ENCODE results near the gene ABHD12B. TPM values are rescaled to one million over a fixed set of nuclear protein-coding genes. Genes with fewer than 3 reads are reported as not detected.

ABHD12B gene
- total RNA-seq, 2 experiments from 2014 or later = not detected

GRCh38 chr14:50924236-50924635 is 52.4 kb downstream of the ABHD12B start:
- H3K27me3 Mint-ChIP-seq = no peaks in the 10 kb centered on the region
- POLR2A ChIA-PET = no interaction called here
- no peak for ATAC-seq
- no peak overlapping the region for H3K4me3 Mint-ChIP-seq
- no peaks in the 10 kb centered on the region for H3K4me1 Mint-ChIP-seq
- CTCF ChIA-PET = no interaction called here
- intact Hi-C loops (cut with DNase I, micrococcal nuclease) = no loop called here
- H3K9me3 Mint-ChIP-seq (ENCODE audit: low read depth) = no peaks in the 10 kb centered on the region
- no peaks in the 10 kb centered on the region for H3K36me3 Mint-ChIP-seq (ENCODE audit: low read depth)
- no peak overlapping the region for H3K27ac Mint-ChIP-seq
- no peak for DNase-seq

- ATAC-seq (no peak), DNase-seq (no peak)
- Mint-ChIP-seq H3K27ac (no peak overlapping the region), H3K36me3 (ENCODE audit: low read depth) (no peaks in the 10 kb centered on the region), H3K4me1 (no peaks in the 10 kb centered on the region), H3K4me3 (no peak overlapping the region), H3K27me3 (no peaks in the 10 kb centered on the region), H3K9me3 (ENCODE audit: low read depth) (no peaks in the 10 kb centered on the region)
- ChIA-PET CTCF (interaction anchor here (1.1 kb wide), 1 partner anchor 10 kb away, joined by 3 read pairs; no protein-coding TSS in a partner anchor), POLR2A (interaction anchor here (0.6 kb wide), 1 partner anchor 737 kb away, joined by 4 read pairs; no protein-coding TSS in a partner anchor)
- intact Hi-C loops (cut with DNase I, micrococcal nuclease) = no loop called here
These were observed 53.0 kb downstream of the ABHD12B start for GRCh38 chr14:50924843-50925242.

- DNase-seq (no peak), ATAC-seq (no peak)
- no peaks in the 10 kb centered on the region for H3K9me3 Mint-ChIP-seq (ENCODE audit: low read depth)
- no peaks in the 10 kb centered on the region for H3K27me3 Mint-ChIP-seq
- CTCF ChIA-PET = no interaction called here
- no peaks in the 10 kb centered on the region for H3K36me3 Mint-ChIP-seq (ENCODE audit: low read depth)
- intact Hi-C loops (cut with DNase I, micrococcal nuclease) = no loop called here
- H3K27ac Mint-ChIP-seq = no peak overlapping the region
- H3K4me3 Mint-ChIP-seq = no peak overlapping the region
- no peaks in the 10 kb centered on the region for H3K4me1 Mint-ChIP-seq
- POLR2A ChIA-PET = no interaction called here
These were observed 55.1 kb downstream of the ABHD12B start for GRCh38 chr14:50926851-50927386.

GRCh38 chr14:50928002-50928635 is 56.3 kb downstream of the ABHD12B start:
- intact Hi-C loops (cut with DNase I, micrococcal nuclease) = no loop called here
- H3K27me3 Mint-ChIP-seq = no peaks in the 10 kb centered on the region
- no peak overlapping the region for H3K27ac Mint-ChIP-seq
- CTCF ChIA-PET = interaction anchor here (0.7 to 1.4 kb wide), 3 partner anchors 9 to 80 kb away, joined by 3 to 4 read pairs (median 3); no protein-coding TSS in a partner anchor
- no peak for DNase-seq
- H3K4me1 Mint-ChIP-seq = no peaks in the 10 kb centered on the region
- POLR2A ChIA-PET = no interaction called here
- H3K36me3 Mint-ChIP-seq (ENCODE audit: low read depth) = no peaks in the 10 kb centered on the region
- ATAC-seq = no peak
- no peaks in the 10 kb centered on the region for H3K9me3 Mint-ChIP-seq (ENCODE audit: low read depth)
- H3K4me3 Mint-ChIP-seq = no peak overlapping the region

DNA sequence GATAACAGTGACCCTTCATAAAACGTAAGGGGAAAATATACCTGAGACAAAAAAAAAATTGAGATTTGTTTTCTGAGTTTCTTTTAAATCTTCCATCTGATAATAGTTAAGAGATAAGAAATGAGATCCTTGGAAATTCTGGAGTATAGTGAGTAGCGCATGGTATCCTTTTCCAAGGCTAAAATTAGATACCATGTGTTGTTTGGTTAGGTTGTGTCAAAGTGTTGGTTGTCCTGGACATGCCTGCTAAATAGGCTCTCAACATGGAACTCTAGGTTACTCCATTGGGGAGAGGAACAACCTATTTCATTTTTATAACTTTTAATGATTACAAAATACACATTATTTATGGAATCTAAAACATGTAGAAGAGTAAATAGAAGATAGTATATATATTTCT is 57.7 kb downstream of the ABHD12B start:
- H3K9me3 Mint-ChIP-seq (ENCODE audit: low read depth) = no peaks in the 10 kb centered on the region
- no peaks in the 10 kb centered on the region for H3K27me3 Mint-ChIP-seq
- POLR2A ChIA-PET = no interaction called here
- CTCF ChIA-PET = no interaction called here
- no peak overlapping the region for H3K27ac Mint-ChIP-seq
- DNase-seq (no peak), ATAC-seq (no peak)
- intact Hi-C loops (cut with DNase I, micrococcal nuclease) = no loop called here
- H3K4me1 Mint-ChIP-seq = no peaks in the 10 kb centered on the region
- no peaks in the 10 kb centered on the region for H3K36me3 Mint-ChIP-seq (ENCODE audit: low read depth)
- H3K4me3 Mint-ChIP-seq = no peak overlapping the region

GRCh38 chr14:50931559-50931958 is 59.7 kb downstream of the ABHD12B start:
- ChIA-PET CTCF (no interaction called here), POLR2A (no interaction called here)
- Mint-ChIP-seq H3K4me1 (no peaks in the 10 kb centered on the region), H3K36me3 (ENCODE audit: low read depth) (no peaks in the 10 kb centered on the region), H3K9me3 (ENCODE audit: low read depth) (no peaks in the 10 kb centered on the region), H3K27me3 (no peaks in the 10 kb centered on the region), H3K4me3 (no peak overlapping the region), H3K27ac (no peak overlapping the region)
- intact Hi-C loops (cut with DNase I, micrococcal nuclease) = no loop called here
- ATAC-seq (no peak), DNase-seq (no peak)

DNA sequence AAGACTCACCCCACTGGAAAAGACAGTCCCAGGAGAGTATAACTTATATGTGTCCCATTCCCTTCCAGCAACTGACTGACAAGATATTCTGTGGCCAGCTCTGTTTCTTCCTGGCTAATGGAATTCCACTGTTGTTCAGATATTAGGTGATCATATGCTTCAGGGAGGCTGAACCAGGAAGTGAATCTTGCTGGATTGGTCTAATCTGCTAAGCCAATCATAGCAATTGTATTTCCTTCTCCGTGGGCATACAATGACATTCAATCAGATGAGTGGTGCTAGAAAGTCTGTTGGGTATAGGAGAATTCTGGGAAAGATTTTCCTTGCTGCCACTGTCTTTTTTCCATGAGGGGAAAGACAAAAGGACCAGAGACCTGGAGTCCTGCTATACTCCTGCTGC is 60.3 kb downstream of the ABHD12B start:
- Mint-ChIP-seq H3K36me3 (ENCODE audit: low read depth) (no peaks in the 10 kb centered on the region), H3K27ac (no peak overlapping the region), H3K4me1 (no peaks in the 10 kb centered on the region), H3K27me3 (no peaks in the 10 kb centered on the region), H3K9me3 (ENCODE audit: low read depth) (no peaks in the 10 kb centered on the region), H3K4me3 (no peak overlapping the region)
- POLR2A ChIA-PET = no interaction called here
- DNase-seq (no peak), ATAC-seq (no peak)
- CTCF ChIA-PET = interaction anchor here (1.3 kb wide), 1 partner anchor 182 kb away, joined by 3 read pairs; no protein-coding TSS in a partner anchor
- intact Hi-C loops (cut with DNase I, micrococcal nuclease) = no loop called here

DNA sequence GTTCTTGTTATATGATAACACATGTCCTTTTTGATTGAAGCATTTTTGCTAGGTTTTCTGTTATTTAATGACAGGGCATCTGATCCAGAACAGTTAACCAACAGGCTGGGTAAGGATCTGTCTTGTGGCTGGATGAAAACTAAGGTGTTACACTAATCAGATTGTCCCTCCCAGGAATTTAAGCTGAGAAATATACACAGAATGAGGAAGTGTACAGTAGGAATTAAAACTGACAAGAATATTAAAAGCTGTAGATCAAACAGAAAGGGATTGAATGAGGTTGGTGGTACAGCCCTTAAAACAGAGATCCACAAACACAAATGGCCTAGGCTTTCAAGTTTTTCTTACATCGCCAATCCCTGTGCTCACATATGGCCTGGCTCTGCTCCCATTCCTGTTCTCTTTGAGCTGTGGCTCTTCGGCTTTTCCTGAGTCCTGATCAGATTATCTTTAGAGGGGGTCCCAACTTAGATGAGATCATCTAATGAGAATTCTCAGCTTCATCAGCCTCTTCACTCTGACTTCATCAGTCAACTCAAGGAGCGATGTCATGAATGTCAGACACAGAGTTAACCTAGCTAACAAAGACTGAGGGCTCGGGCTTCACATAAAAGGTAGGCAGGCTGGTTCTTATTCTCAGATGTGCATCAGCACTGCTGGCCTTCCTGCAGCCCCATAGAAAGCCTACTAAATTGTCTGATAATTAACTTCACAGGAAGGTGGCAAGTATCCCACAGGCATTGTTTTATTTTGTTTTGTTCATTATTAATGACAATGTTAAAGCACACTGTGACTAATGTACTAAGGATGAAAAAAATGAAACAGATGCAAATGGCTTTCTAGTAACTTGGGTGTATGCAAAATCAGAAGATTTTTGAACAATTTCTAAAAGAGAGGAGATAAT is 61.0 kb downstream of the ABHD12B start:
- H3K36me3 Mint-ChIP-seq (ENCODE audit: low read depth) = no peaks in the 10 kb centered on the region
- H3K4me1 Mint-ChIP-seq = no peaks in the 10 kb centered on the region
- DNase-seq (no peak), ATAC-seq (no peak)
- H3K27ac Mint-ChIP-seq = no peak overlapping the region
- ChIA-PET POLR2A (no interaction called here), CTCF (interaction anchor here (0.5 to 1.3 kb wide), 3 partner anchors 9 to 181 kb away, joined by 3 to 4 read pairs (median 3); no protein-coding TSS in a partner anchor)
- H3K9me3 Mint-ChIP-seq (ENCODE audit: low read depth) = no peaks in the 10 kb centered on the region
- no peak overlapping the region for H3K4me3 Mint-ChIP-seq
- H3K27me3 Mint-ChIP-seq = no peaks in the 10 kb centered on the region
- intact Hi-C loops (cut with DNase I, micrococcal nuclease) = no loop called here

GRCh38 chr14:50935126-50936015 is 63.5 kb downstream of the ABHD12B start:
- Mint-ChIP-seq H3K36me3 (ENCODE audit: low read depth) (no peaks in the 10 kb centered on the region), H3K27me3 (peaks cover 4% of the 10 kb centered on the region), H3K27ac (no peak overlapping the region), H3K4me1 (no peaks in the 10 kb centered on the region), H3K4me3 (no peak overlapping the region), H3K9me3 (ENCODE audit: low read depth) (no peaks in the 10 kb centered on the region)
- POLR2A ChIA-PET = no interaction called here
- intact Hi-C loops (cut with DNase I, micrococcal nuclease) = no loop called here
- ATAC-seq (no peak), DNase-seq (no peak)
- CTCF ChIA-PET = interaction anchor here (0.6 to 0.9 kb wide), 2 partner anchors 10 to 55 kb away, joined by 3 to 4 read pairs; no protein-coding TSS in a partner anchor

DNA sequence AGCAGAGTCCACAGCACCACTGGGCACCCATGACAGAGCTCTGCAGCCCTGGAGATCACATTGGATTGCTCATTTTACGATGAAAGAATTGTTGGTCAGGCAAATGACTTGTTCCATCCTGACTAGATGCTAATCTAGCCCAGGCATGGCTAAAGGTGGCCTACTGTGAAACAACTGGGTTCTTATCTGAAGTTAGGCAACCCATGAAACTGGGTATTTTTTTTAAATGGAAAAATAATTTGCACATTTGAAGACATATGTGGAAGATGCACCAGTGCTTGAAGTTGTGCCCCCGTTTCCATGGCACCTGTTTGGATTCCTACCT is 64.1 kb downstream of the ABHD12B start:
- Mint-ChIP-seq H3K4me3 (no peak overlapping the region), H3K27ac (no peak overlapping the region), H3K9me3 (ENCODE audit: low read depth) (no peaks in the 10 kb centered on the region), H3K4me1 (no peaks in the 10 kb centered on the region), H3K27me3 (peaks cover 6% of the 10 kb centered on the region), H3K36me3 (ENCODE audit: low read depth) (no peaks in the 10 kb centered on the region)
- POLR2A ChIA-PET = no interaction called here
- DNase-seq (no peak), ATAC-seq (no peak)
- CTCF ChIA-PET = interaction anchor here (0.6 kb wide), 1 partner anchor 54 kb away, joined by 4 read pairs; no protein-coding TSS in a partner anchor
- intact Hi-C loops (cut with DNase I, micrococcal nuclease) = no loop called here

GRCh38 chr14:50936882-50937281 is 65.0 kb downstream of the ABHD12B start:
- CTCF ChIA-PET = interaction anchor here (1.0 to 1.3 kb wide), 2 partner anchors 9 to 19 kb away, joined by 4 to 5 read pairs; no protein-coding TSS in a partner anchor
- Mint-ChIP-seq H3K4me1 (no peaks in the 10 kb centered on the region), H3K36me3 (ENCODE audit: low read depth) (no peaks in the 10 kb centered on the region), H3K9me3 (ENCODE audit: low read depth) (no peaks in the 10 kb centered on the region), H3K27me3 (peaks cover 15% of the 10 kb centered on the region), H3K4me3 (no peak overlapping the region), H3K27ac (no peak overlapping the region)
- POLR2A ChIA-PET = no interaction called here
- DNase-seq = no peak
- intact Hi-C loops (cut with DNase I, micrococcal nuclease) = no loop called here
- ATAC-seq = no peak

Measured in activated CD4-positive, alpha-beta T cell treated with anti-CD3 and anti-CD28 coated beads for 36 hours (primary cell).